Testis (tissue), 3 donors: ENCODE results near the gene NME7. TPM values are rescaled to one million over a fixed set of nuclear protein-coding genes. Genes with fewer than 3 reads are reported as not detected.

Experiments
- DNase-seq: peaks from one replicate; pipeline ENCODE4 v3.0.0-alpha.2; 2019
- H3K27ac ChIP-seq, 2 donors: fragments of 200-600 bp; sonication (generic); one replicate each; pipeline ENCODE4 v1.5.1; 2019
- H3K27me3 ChIP-seq: fragments of 200-600 bp; sonication (generic); one replicate; pipeline ENCODE4 v1.5.1; 2019
- H3K36me3 ChIP-seq: fragments of 200-600 bp; sonication (generic); one replicate; pipeline ENCODE4 v1.5.1; 2017; ENCODE audit warnings: low read depth; ENCODE audit errors: missing control alignments
- H3K4me1 ChIP-seq: fragments of 200-600 bp; sonication (generic); one replicate; pipeline ENCODE4 v1.5.1; 2019
- H3K4me3 ChIP-seq, 2 donors: fragments of 200-600 bp; sonication (generic); one replicate each; pipeline ENCODE4 v1.5.1; 2017 to 2019
- H3K9me3 ChIP-seq: fragments of 200-600 bp; sonication (generic); one replicate; pipeline ENCODE4 v1.5.1; 2017
- POLR2A ChIP-seq: fragments of 450-650 bp; IDR thresholded peaks from one replicate; pipeline ENCODE4 v1.6.1; 2017; ENCODE audit warnings: antibody characterized with exemption, mild to moderate bottlenecking, moderate library complexity
- WGBS, 2 donors: methylation state at CpG; one replicate each; pipeline ENCODE4 v1.1.5; 2018; 5-methylcytosine and 5-hydroxymethylcytosine counted together
- intact Hi-C: fragments of 100-400 bp; cut with DNase I; formaldehyde crosslinking; loops from one replicate; pipeline ENCODE4 v1.15.1; 2023; ENCODE audit warnings: low total_unique reads
- polyA plus RNA-seq: library from polyadenylated mRNA; stranded (reverse); fragments of 350-450 nt; fragmentation: Illumina TruSeq; extraction: RNeasy Lipid Tissue Mini Kit (QIAGEN cat#74804); gene quantifications from one replicate; pipeline ENCODE4 v1.2.3, GENCODE V29; 2014; ENCODE audit warnings: low read depth, low replicate concordance; ENCODE audit not compliant: insufficient read depth
- total RNA-seq, 2 donors: library from RNA; depleted of rRNA; stranded (reverse); fragments of >200 nt; gene quantifications; one replicate each; pipeline ENCODE4 v1.2.3, GENCODE V29; 2016
- TF ChIP-seq, protein P1 (sequence below), 3 experiments: fragments of 450-650 bp in 2 of 3; fragments of 200-600 bp in 1 of 3; sonication (generic) in 1 of 3; IDR thresholded peaks; one replicate each; pipeline ENCODE4 v1.5.1; 2016 to 2019; ENCODE audit warnings: antibody characterized with exemption in 3 of 3, mild to moderate bottlenecking in 2 of 3, moderate library complexity in 1 of 3

Gene NME7
- total and polyA plus RNA-seq, 3 donors from 2014 or later, result 21.4 to 29.0 (median 24.0) TPM

DNA sequence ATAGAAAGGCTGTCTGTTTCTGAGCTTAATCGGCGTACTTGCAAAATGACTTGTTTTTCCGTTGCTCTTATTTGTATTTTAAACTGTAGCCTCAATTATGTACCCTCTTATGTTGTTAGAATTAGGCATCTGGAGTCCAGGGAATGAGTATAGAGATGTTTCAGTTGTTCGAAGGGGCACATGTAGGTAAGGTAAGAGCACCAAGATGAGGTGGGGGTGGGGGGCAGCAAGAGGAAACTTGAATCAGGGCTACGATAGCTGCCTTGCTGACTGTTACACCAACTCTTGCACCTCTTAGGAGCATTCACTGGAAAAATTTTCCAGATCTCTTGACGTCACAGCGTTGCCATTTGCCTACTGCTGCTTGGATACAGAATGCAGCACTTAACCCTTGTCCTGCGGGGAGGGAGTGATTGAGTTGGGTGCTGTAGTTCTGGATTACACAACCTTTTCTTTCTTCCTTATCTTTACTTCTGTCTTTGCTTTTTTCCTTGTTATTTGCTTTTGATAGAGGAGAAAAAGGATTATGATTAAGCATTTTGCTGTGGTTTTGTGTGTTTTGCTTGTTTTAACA is 257.9 kb downstream of the NME7 start:
- Histone ChIP-seq H3K27me3 (no peaks in the 10 kb centered on the region), H3K4me3 (peak overlapping the region in 1 of 2 donors; percentile 99), H3K27ac (peak overlapping the region; percentile 78 to 95), H3K36me3 (no peaks in the 10 kb centered on the region), H3K9me3 (no peaks in the 10 kb centered on the region), H3K4me1 (peaks cover 47% of the 10 kb centered on the region)
- intact Hi-C loops, result no loop called here
- 28 to 30% methylated on average over 8 of the region's 8 CpGs for WGBS, 2 donors
- peak; percentile 81 for DNase-seq
- TF ChIP-seq, protein P1, sequence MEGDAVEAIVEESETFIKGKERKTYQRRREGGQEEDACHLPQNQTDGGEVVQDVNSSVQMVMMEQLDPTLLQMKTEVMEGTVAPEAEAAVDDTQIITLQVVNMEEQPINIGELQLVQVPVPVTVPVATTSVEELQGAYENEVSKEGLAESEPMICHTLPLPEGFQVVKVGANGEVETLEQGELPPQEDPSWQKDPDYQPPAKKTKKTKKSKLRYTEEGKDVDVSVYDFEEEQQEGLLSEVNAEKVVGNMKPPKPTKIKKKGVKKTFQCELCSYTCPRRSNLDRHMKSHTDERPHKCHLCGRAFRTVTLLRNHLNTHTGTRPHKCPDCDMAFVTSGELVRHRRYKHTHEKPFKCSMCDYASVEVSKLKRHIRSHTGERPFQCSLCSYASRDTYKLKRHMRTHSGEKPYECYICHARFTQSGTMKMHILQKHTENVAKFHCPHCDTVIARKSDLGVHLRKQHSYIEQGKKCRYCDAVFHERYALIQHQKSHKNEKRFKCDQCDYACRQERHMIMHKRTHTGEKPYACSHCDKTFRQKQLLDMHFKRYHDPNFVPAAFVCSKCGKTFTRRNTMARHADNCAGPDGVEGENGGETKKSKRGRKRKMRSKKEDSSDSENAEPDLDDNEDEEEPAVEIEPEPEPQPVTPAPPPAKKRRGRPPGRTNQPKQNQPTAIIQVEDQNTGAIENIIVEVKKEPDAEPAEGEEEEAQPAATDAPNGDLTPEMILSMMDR (IDR thresholded peaks at IDR 0.05), result no peak
- no peak for TF ChIP-seq POLR2A

DNA sequence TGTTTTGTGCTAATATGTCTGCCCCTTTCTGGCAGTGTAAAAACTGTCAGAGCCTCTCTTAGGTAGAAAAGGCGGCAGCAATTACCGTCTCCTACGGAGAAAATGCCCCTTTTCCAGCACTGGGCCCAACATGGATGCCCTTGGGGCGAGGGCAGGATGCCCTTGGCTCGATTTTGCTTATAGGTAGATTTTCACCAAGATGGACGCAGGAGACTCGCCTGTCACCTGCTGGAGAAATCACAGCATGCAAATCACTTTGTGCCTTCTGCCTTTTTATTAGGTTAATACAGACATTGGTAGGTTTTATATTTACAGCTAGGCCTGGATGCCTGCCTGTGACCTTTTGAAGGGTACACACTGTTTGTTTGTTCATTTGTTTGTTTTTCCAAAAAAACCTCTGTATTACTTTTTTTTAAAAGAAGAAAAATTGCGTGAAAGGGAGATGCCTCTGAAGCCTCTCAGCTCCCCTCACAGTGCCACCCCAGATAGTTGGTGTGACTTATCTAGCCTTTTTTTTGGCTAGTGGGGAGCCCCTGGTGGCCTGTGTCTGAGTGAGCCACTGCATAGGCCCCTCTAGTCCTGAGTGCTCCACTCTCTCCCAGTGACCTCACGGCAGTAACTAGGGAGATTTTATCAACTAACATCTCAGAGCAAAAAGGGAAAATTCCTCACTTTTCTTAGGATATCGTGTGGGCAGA is 258.6 kb downstream of the NME7 start:
- 37 to 38% methylated on average over 10 of the region's 10 CpGs for WGBS, 2 donors
- DNase-seq, result peak; percentile 55

DNA sequence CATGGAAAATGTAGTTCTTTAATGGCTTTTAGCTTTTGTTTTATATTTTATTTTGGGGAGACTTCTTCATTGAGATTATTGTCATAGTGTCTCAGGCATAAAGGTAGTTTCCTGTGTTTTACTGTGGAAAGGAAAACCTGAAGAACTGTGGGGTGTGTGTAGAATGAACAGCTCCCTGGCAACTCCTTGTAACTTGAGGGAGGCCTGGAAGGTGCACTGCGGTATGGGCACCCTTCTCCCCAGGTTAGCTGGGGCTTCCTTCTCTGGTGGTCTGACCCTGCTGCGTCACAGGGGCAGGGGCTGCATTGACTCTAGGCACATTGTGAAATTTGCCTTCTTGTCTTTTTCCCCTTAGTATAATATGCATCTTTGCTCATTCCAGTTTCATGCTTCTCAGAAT is 259.4 kb downstream of the NME7 start:
- Histone ChIP-seq H3K27me3 (no peaks in the 10 kb centered on the region), H3K27ac (peak overlapping the region; percentile 78 to 95), H3K9me3 (no peaks in the 10 kb centered on the region), H3K36me3 (no peaks in the 10 kb centered on the region), H3K4me3 (peak overlapping the region; percentile 95 to 99), H3K4me1 (peaks cover 47% of the 10 kb centered on the region)
- no peak for TF ChIP-seq POLR2A
- TF ChIP-seq, protein P1 (IDR thresholded peaks at IDR 0.05), result no peak
- intact Hi-C loops, result no loop called here
- DNase-seq, result no peak
- 17 to 31% methylated on average over 2 of the region's 2 CpGs for WGBS, 2 donors

More for the DNA sequence above, 258.6 kb downstream of the NME7 start:
- H3K4me3 ChIP-seq, result peak overlapping the region; percentile 95 to 99
- H3K27ac ChIP-seq, result peak overlapping the region; percentile 78 to 95
- H3K27me3 ChIP-seq, result no peaks in the 10 kb centered on the region
- no peak for TF ChIP-seq POLR2A
- TF ChIP-seq, protein P1 (IDR thresholded peaks at IDR 0.05), result peak; percentile 2 to 33 (median 26)
- H3K4me1 ChIP-seq, result peaks cover 49% of the 10 kb centered on the region
- no peaks in the 10 kb centered on the region for H3K9me3 ChIP-seq
- H3K36me3 ChIP-seq, result no peaks in the 10 kb centered on the region
- intact Hi-C loops, result no loop called here

DNA sequence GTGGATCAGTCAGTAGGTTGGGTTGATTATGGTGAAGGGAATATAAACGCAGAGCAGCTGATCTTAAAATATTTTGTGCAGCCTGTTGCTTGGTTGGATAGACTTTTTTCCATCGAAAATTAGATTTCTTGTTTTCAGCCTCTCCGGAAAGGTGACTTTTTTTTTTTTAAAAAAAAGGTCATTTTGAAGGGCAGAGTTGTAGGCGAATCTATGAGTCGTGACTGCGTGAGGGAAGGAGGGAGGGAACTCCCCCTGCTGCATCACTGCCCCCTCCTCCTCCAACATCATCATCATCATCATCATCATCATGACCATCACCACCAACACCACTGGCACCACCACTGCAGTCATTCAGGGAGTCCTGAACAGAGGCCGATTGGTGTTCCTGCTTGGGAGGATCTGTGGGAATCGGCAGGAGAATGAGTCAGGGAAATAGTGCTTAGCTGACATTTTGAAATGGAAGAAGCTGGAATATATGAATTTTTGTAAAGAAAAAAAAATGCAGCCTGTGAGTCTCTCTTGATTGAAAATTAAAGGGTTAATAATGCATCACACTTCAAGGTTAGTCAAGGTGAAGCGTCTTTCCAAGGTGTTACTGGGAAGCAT is 259.9 kb downstream of the NME7 start:
- Histone ChIP-seq H3K27me3 (no peaks in the 10 kb centered on the region), H3K9me3 (no peaks in the 10 kb centered on the region), H3K27ac (peak overlapping the region; percentile 90 to 95), H3K4me3 (peak overlapping the region; percentile 95 to 99), H3K4me1 (peaks cover 48% of the 10 kb centered on the region), H3K36me3 (no peaks in the 10 kb centered on the region)
- DNase-seq, result peak; percentile 48
- intact Hi-C loops, result no loop called here
- TF ChIP-seq, protein P1 (IDR thresholded peaks at IDR 0.05), result no peak
- no peak for TF ChIP-seq POLR2A
- 7 to 11% methylated on average over 9 of the region's 9 CpGs for WGBS, 2 donors
